Heart left ventricle (tissue), 13 donors: ENCODE results near the gene PEPD.

Experiments
- CTCF ChIP-seq, 12 donors: fragments of 200-600 bp; sonication (generic) in 4 of 12; IDR thresholded peaks; one replicate each; pipeline versions ENCODE4 v1.5.0 to v1.8.0; 2018 to 2022; ENCODE audit warnings: antibody characterized with exemption in 12 of 12, mild to moderate bottlenecking in 5 of 12
- POLR2A ChIP-seq, 2 donors: fragments of 450-650 bp; IDR thresholded peaks; one replicate each; pipeline ENCODE4 v1.6.1; 2017; ENCODE audit warnings: antibody characterized with exemption in 2 of 2, mild to moderate bottlenecking in 2 of 2, moderate library complexity in 2 of 2
- donor health status: ischemic (EF 13 %, LVEDD 7.1; RV severe dilation, severe dysfunction).
- donor health status: DM: no; HTN: yes; CAD: no.
- donor health status: DM: no; HTN: no; CAD: no.
- donor health status: ischemic (EF 25% LVEDD 6.9; RV normal size, moderate dysfunction).
- donor health status: ischemic (EF 25% LVEDD 5.7; RV mildly dilated, moderate dysfunction).
- donor health status: ischemic (EF 35%, LVEDD 5.7; RV mildly dilated, moderate dysfunction).
- donor health status: nonischemic (EF 11% LVEDD 7.7; RV severe dilation, severe dysfunction).
- donor health status: DM: yes; HTN: yes; CAD: no.
- donor health status: PGD.
- donor health status: ischemic (EF 29% LVEDD 5.4; RV normal size, mild dysfunction).
- donor health status: nonischemic (EF 23%, LVEDD 6.1; RV moderate dilation, normal function).

GRCh38 chr19:33498391-33499000, 23.1 kb downstream of the PEPD start:
- TF ChIP-seq CTCF (IDR thresholded peaks at IDR 0.05) (no peak), POLR2A (IDR thresholded peaks at IDR 0.05) (no peak)
